Fibroblast of lung (primary cell): Measurements from ENCODE around the gene STOML1.

Experiments used
- CTCF ChIP-seq, 2 donors: IDR thresholded peaks in 1 of 2; conservative IDR thresholded peaks in 1 of 2; 1 replicate in 1 of 2; 2 replicates in 1 of 2; pipeline ENCODE4 v1.5.1; 2011 to 2012; ENCODE audit warnings: low read length in 2 of 2, control low read depth in 1 of 2, inconsistent platforms in 1 of 2, low read depth in 1 of 2, mild to moderate bottlenecking in 1 of 2
- EZH2 ChIP-seq: IDR thresholded peaks from 2 replicates; pipeline ENCODE4 v1.5.1; 2012; ENCODE audit warnings: low read length, control low read depth, mild to moderate bottlenecking; ENCODE audit errors: missing control alignments

- TF ChIP-seq CTCF (conservative IDR thresholded peaks at IDR 0.05 in 1 of 2, IDR thresholded peaks at IDR 0.05 in 1 of 2; ENCODE audit: low read depth in 1 of 2, low read length in 2 of 2) (no peak), EZH2 (no peak)
Observed at GRCh38 chr15:73934281-73934680, 57.8 kb downstream of the STOML1 start.
